Kidney (tissue), 14 donors: ENCODE measurements around the gene TMEM164. TPM values are rescaled to one million over a fixed set of nuclear protein-coding genes. Genes with fewer than 3 reads are reported as not detected.

ENCODE experiments used
- DNase-seq, 5 donors: peaks; one replicate each; pipeline ENCODE4 v3.0.0-alpha.2; 2013 to 2020
- FAIRE-seq: peaks from 2 replicates; lab custom pipeline; 2012; peaks lifted over from hg19 to GRCh38; lab: Jason Lieb, UNC
- H3K27ac ChIP-seq, 2 donors: one replicate each; pipeline ENCODE4 v1.7.0; 2013; ENCODE audit warnings: low read depth in 2 of 2, low read length in 2 of 2, inconsistent platforms in 1 of 2
- H3K27me3 ChIP-seq: one replicate; pipeline ENCODE4 v1.7.1; 2013; ENCODE audit warnings: low read length, inconsistent platforms; ENCODE audit not compliant: control insufficient read depth, insufficient read depth
- H3K36me3 ChIP-seq, 3 donors: one replicate each; pipeline versions ENCODE4 v1.7.0 to v1.7.1; 2013; ENCODE audit warnings: low read length in 3 of 3, control low read depth in 1 of 3, inconsistent platforms in 1 of 3; ENCODE audit not compliant: insufficient read depth in 3 of 3, control insufficient read depth in 2 of 3
- H3K4me1 ChIP-seq, 3 donors: one replicate each; pipeline versions ENCODE4 v1.7.0 to v1.7.1; 2013; ENCODE audit warnings: low read length in 3 of 3, inconsistent platforms in 1 of 3, low read depth in 1 of 3; ENCODE audit not compliant: control insufficient read depth in 2 of 3, insufficient read depth in 2 of 3
- H3K4me3 ChIP-seq, 3 donors: one replicate each; pipeline versions ENCODE4 v1.7.0 to v1.8.1; 2013; ENCODE audit warnings: low read length in 3 of 3, control low read depth in 1 of 3, inconsistent platforms in 1 of 3
- H3K9ac ChIP-seq, 3 donors: one replicate each; pipeline versions ENCODE4 v1.7.0 to v1.7.1; 2013; ENCODE audit warnings: low read length in 3 of 3, control low read depth in 1 of 3, inconsistent platforms in 1 of 3
- H3K9me3 ChIP-seq, 3 donors: one replicate each; pipeline versions ENCODE4 v1.7.0 to v1.7.1; 2013; ENCODE audit warnings: low read length in 3 of 3, control low read depth in 1 of 3, inconsistent platforms in 1 of 3; ENCODE audit not compliant: control insufficient read depth in 2 of 3, insufficient read depth in 1 of 3
- CTCF ChIP-seq: IDR thresholded peaks from 3 replicates; pipeline ENCODE4 v1.5.1; 2012; ENCODE audit warnings: mild to moderate bottlenecking, moderate library complexity, borderline replicate concordance; ENCODE audit not compliant: insufficient read depth; ENCODE audit errors: extremely low read depth
- intact Hi-C: fragments of 100-400 bp; cut with DNase I; formaldehyde crosslinking; loops from one replicate; pipeline ENCODE4 v1.11.1; 2022
- polyA plus RNA-seq: library from polyadenylated mRNA; stranded (reverse); fragments of 350-450 nt; fragmentation: Illumina TruSeq; extraction: RNeasy Lipid Tissue Mini Kit (QIAGEN cat#74804); gene quantifications from one replicate; pipeline ENCODE4 v1.2.3, GENCODE V29; 2014; ENCODE audit warnings: low read depth, low replicate concordance; ENCODE audit not compliant: insufficient read depth
- total RNA-seq: library from RNA; stranded (reverse); fragmentation: NEBNext Ultra II Directional; extraction: Animal tissue kit (Norgen Biotek cat#: 25700); gene quantifications from one replicate; pipeline ENCODE4 v1.2.1, GENCODE V29; 2021
- donor health status: control.
- donor health status: control.
- donor health status: control.
- donor health status: control.
- donor health status: control.
- donor health status: DM: yes; HTN: yes; CAD: no.
- donor health status: Normal renal cell carcinoma (clear cell type).

TMEM164 gene
- total and polyA plus RNA-seq, 2 donors from 2014 or later: 16.9 to 36.0 TPM

GRCh38 chrX:110119480-110119879, 116.6 kb downstream of the TMEM164 start:
- Histone ChIP-seq H3K4me3 (no peak overlapping the region), H3K9me3 (no peaks in the 10 kb centered on the region), H3K9ac (no peak overlapping the region), H3K36me3 (no peaks in the 10 kb centered on the region), H3K27ac (no peak overlapping the region), H3K27me3 (no peaks in the 10 kb centered on the region), H3K4me1 (no peaks in the 10 kb centered on the region)
- intact Hi-C loops: no loop called here
- TF ChIP-seq CTCF: no peak
- DNase-seq (no peak), FAIRE-seq (no peak)

GRCh38 chrX:110120025-110120424, 117.1 kb downstream of the TMEM164 start:
- TF ChIP-seq CTCF: no peak
- no peaks in the 10 kb centered on the region for H3K36me3 ChIP-seq
- H3K9me3 ChIP-seq: no peaks in the 10 kb centered on the region
- intact Hi-C loops: no loop called here
- FAIRE-seq (no peak), DNase-seq (no peak)
- H3K27ac ChIP-seq: no peak overlapping the region
- H3K4me3 ChIP-seq: no peak overlapping the region
- H3K9ac ChIP-seq: no peak overlapping the region
- no peaks in the 10 kb centered on the region for H3K4me1 ChIP-seq
- no peaks in the 10 kb centered on the region for H3K27me3 ChIP-seq

- no peak overlapping the region for H3K9ac ChIP-seq
- no peak overlapping the region for H3K4me3 ChIP-seq
- H3K27me3 ChIP-seq: peaks cover 2% of the 10 kb centered on the region
- H3K9me3 ChIP-seq: no peaks in the 10 kb centered on the region
- no peak for FAIRE-seq
- H3K36me3 ChIP-seq: no peaks in the 10 kb centered on the region
- intact Hi-C loops: no loop called here
- TF ChIP-seq CTCF: no peak
- no peaks in the 10 kb centered on the region for H3K4me1 ChIP-seq
- no peak for DNase-seq
- H3K27ac ChIP-seq: no peak overlapping the region
Observed at GRCh38 chrX:110123331-110123782, 120.4 kb downstream of the TMEM164 start.
